Measurements from ENCODE around the gene NMS.

DNA sequence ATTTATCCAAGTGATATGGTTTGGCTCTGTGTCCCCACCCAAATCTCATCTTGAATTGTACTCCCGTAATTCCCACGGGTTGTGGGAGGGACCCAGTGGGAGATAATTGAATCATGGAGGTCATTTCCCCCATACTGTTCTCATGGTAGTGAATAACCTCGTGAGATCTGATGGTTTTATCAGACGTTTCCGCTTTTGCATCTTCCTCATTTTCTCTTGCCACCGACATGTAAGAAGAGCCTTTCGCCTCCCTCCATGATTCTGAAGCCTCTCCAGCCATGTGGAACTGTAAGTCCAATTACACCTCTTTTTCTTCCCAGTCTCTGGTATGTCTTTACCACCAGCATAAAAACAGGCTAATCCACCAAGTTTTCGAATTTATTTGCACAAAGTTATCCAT is 32.5 kb upstream of the NMS start:
- TF ChIP-seq POLR2A (IDR thresholded peaks at IDR 0.05; ENCODE audit: low read length) (no peak), GATA1 (IDR thresholded peaks at IDR 0.05; ENCODE audit: low read depth, low read length) (no peak)

All from erythroblast (primary cell).